Measurements from ENCODE around the gene SGCB. TPM values are rescaled to one million over a fixed set of nuclear protein-coding genes. Genes with fewer than 3 reads are reported as not detected.

SGCB gene
- polyA plus RNA-seq, 1 experiment: 47.7 TPM

GRCh38 chr4:52054254-52054653 lies 16.2 kb upstream of the SGCB start:
- Histone ChIP-seq H3K27ac (ENCODE audit: low read depth, low read length) (no peak overlapping the region), H3K9me3 (ENCODE audit: control insufficient read depth, insufficient read depth, low read length) (peaks cover 3% of the 10 kb centered on the region; the same call in 1 of the 2 replicates), H3K27me3 (ENCODE audit: control insufficient read depth, insufficient read depth, low read length) (peaks cover 2% of the 10 kb centered on the region), H3K4me3 (ENCODE audit: low read depth, low read length) (no peak overlapping the region)
- no peak for DNase-seq (ENCODE audit: low read depth, low spot score)
- POLR2A ChIA-PET: no interaction called here
- CTCF ChIA-PET: interaction anchor here (1.0 kb wide), 1 partner anchor 159 kb away, joined by 4 read pairs; no protein-coding TSS in a partner anchor
- TF ChIP-seq CTCF (IDR thresholded peaks at IDR 0.05; ENCODE audit: low read depth, low read length): no peak

GRCh38 chr4:52052475-52052780 lies 14.3 kb upstream of the SGCB start:
- Histone ChIP-seq H3K9me3 (ENCODE audit: control insufficient read depth, insufficient read depth, low read length) (peaks cover 3% of the 10 kb centered on the region; the same call in 1 of the 2 replicates), H3K27me3 (ENCODE audit: control insufficient read depth, insufficient read depth, low read length) (peaks cover 6% of the 10 kb centered on the region), H3K4me3 (ENCODE audit: low read depth, low read length) (peak overlapping the region; percentile 69), H3K27ac (ENCODE audit: low read depth, low read length) (peak overlapping the region; percentile 83)
- TF ChIP-seq CTCF (IDR thresholded peaks at IDR 0.05; ENCODE audit: low read depth, low read length): no peak
- ChIA-PET POLR2A (interaction anchor here (1.6 kb wide), 1 partner anchor 14 kb away, joined by 9 read pairs; the partner anchor contains the start of gene SGCB), CTCF (interaction anchor here (1.5 kb wide), 1 partner anchor 19 kb away, joined by 3 read pairs; no protein-coding TSS in a partner anchor)
- no peak for DNase-seq (ENCODE audit: low read depth, low spot score)

GRCh38 chr4:52051615-52052474 lies 13.7 kb upstream of the SGCB start:
- Histone ChIP-seq H3K9me3 (ENCODE audit: control insufficient read depth, insufficient read depth, low read length) (peaks cover 3% of the 10 kb centered on the region; the same call in 1 of the 2 replicates), H3K27ac (ENCODE audit: low read depth, low read length) (peak overlapping the region; percentile 83), H3K4me3 (ENCODE audit: low read depth, low read length) (peak overlapping the region; percentile 69), H3K27me3 (ENCODE audit: control insufficient read depth, insufficient read depth, low read length) (peaks cover 6% of the 10 kb centered on the region)
- DNase-seq (ENCODE audit: low read depth, low spot score): peak; percentile 68
- POLR2A ChIA-PET: interaction anchor here (0.8 to 1.6 kb wide), 2 partner anchors 14 to 24 kb away, joined by 3 to 9 read pairs; partner anchors contain the start of gene SGCB
- CTCF ChIA-PET: interaction anchor here (0.6 to 1.5 kb wide), 2 partner anchors 18 to 199 kb away, joined by 3 read pairs; no protein-coding TSS in a partner anchor
- no peak for TF ChIP-seq CTCF (IDR thresholded peaks at IDR 0.05; ENCODE audit: low read depth, low read length)

- peak within 1 kb of the TSS; percentile 83 for H3K27ac ChIP-seq (ENCODE audit: low read depth, low read length)
- peaks cover 6% of the 10 kb centered on the region for H3K27me3 ChIP-seq (ENCODE audit: control insufficient read depth, insufficient read depth, low read length)
- ChIA-PET POLR2A (interaction anchor here (1.6 kb wide), 1 partner anchor 13 kb away, joined by 9 read pairs; the partner anchor contains the start of gene SGCB), CTCF (interaction anchor here (0.6 to 1.5 kb wide), 4 partner anchors 25 to 221 kb away, joined by 3 to 4 read pairs (median 3); no protein-coding TSS in a partner anchor)
- H3K4me3 ChIP-seq (ENCODE audit: low read depth, low read length): peak within 1 kb of the TSS; percentile 69
- no peak for TF ChIP-seq CTCF (IDR thresholded peaks at IDR 0.05; ENCODE audit: low read depth, low read length)
- no peak for DNase-seq (ENCODE audit: low read depth, low spot score)
- peaks cover 3% of the 10 kb centered on the region; the same call in 1 of the 2 replicates for H3K9me3 ChIP-seq (ENCODE audit: control insufficient read depth, insufficient read depth, low read length)
Measured at GRCh38 chr4:52051213-52051614, 13.1 kb upstream of the SGCB start, which contains the start of gene SPATA18. TSS of gene SPATA18 (plus strand) at chr4:52051304. CDS start at chr4:52051705, 401 bp downstream.

- DNase-seq (ENCODE audit: low read depth, low spot score): no peak
- ChIA-PET CTCF (no interaction called here), POLR2A (no interaction called here)
- Histone ChIP-seq H3K9me3 (ENCODE audit: control insufficient read depth, insufficient read depth, low read length) (peaks cover 3% of the 10 kb centered on the region; the same call in 1 of the 2 replicates), H3K27ac (ENCODE audit: low read depth, low read length) (no peak overlapping the region), H3K27me3 (ENCODE audit: control insufficient read depth, insufficient read depth, low read length) (peaks cover 6% of the 10 kb centered on the region), H3K4me3 (ENCODE audit: low read depth, low read length) (no peak overlapping the region)
- no peak for TF ChIP-seq CTCF (IDR thresholded peaks at IDR 0.05; ENCODE audit: low read depth, low read length)
Measured at GRCh38 chr4:52049266-52049665, 11.2 kb upstream of the SGCB start.
